Caco-2 (cell line): ENCODE measurements around the gene NRXN3. TPM values are rescaled to one million over a fixed set of nuclear protein-coding genes. Genes with fewer than 3 reads are reported as not detected.

ENCODE experiments used
- BruUV-seq: library from RNA; stranded (reverse); fragments of 400-500 nt; replicated peaks from 2 replicates; lab custom pipeline; 2021; lab: Mats Ljungman, UMichigan
- CTCF ChIA-PET: fragments of 300-600 bp; sonication (Branson Sonifier 250); formaldehyde crosslinking; loops from one replicate; lab custom pipeline; 2022; ENCODE audit warnings: antibody characterized with exemption; lab: Charles Lee
- POLR2A ChIA-PET: fragments of 300-600 bp; sonication (Branson Sonifier 250); formaldehyde crosslinking; loops from one replicate; lab custom pipeline; 2022; ENCODE audit warnings: antibody characterized with exemption; lab: Charles Lee
- DNase-seq, 2 experiments: peaks; one replicate each; pipeline versions ENCODE4 v3.0.0 to v3.0.0-alpha.2; 2020 to 2022
- H3K27me3 ChIP-seq: replicated peaks from 2 replicates; pipeline ENCODE4 v1.6.0; 2011; ENCODE audit warnings: low read length; ENCODE audit not compliant: control insufficient read depth, insufficient read depth
- H3K36me3 ChIP-seq: 2 replicates; pipeline ENCODE4 v1.5.1; 2011; ENCODE audit warnings: low read length; ENCODE audit not compliant: control insufficient read depth, insufficient read depth
- H3K4me1 ChIP-seq: fragments of 250-450 bp; sonication (Bioruptor Pico); 2 replicates; pipeline ENCODE4 v1.5.1; 2020; ENCODE audit warnings: mild to moderate bottlenecking
- H3K4me3 ChIP-seq: 2 replicates; pipeline ENCODE4 v1.5.1; 2011; ENCODE audit warnings: low read depth, mild to moderate bottlenecking, control low read depth, low read length
- H3K9me3 ChIP-seq: fragments of 250-450 bp; sonication (Bioruptor Pico); 2 replicates; pipeline ENCODE4 v1.5.1; 2020; ENCODE audit warnings: mild to moderate bottlenecking, moderate library complexity
- H3K27ac Mint-ChIP-seq: one replicate; pipeline ENCODE4 v1.8.0; 2022; ENCODE audit warnings: mixed read lengths; ENCODE audit not compliant: unreplicated experiment
- H3K27me3 Mint-ChIP-seq: one replicate; pipeline ENCODE4 v1.8.0; 2022; ENCODE audit warnings: mixed read lengths; ENCODE audit not compliant: insufficient read depth, unreplicated experiment
- H3K36me3 Mint-ChIP-seq: one replicate; pipeline ENCODE4 v1.8.0; 2022; ENCODE audit warnings: mild to moderate bottlenecking, mixed read lengths; ENCODE audit not compliant: insufficient read depth, unreplicated experiment
- H3K4me1 Mint-ChIP-seq: one replicate; pipeline ENCODE4 v1.8.0; 2022; ENCODE audit warnings: low read depth, mixed read lengths; ENCODE audit not compliant: unreplicated experiment
- H3K4me3 Mint-ChIP-seq: one replicate; pipeline ENCODE4 v1.8.0; 2022; ENCODE audit warnings: mild to moderate bottlenecking, moderate library complexity, mixed read lengths; ENCODE audit not compliant: unreplicated experiment
- H3K9me3 Mint-ChIP-seq: one replicate; pipeline ENCODE4 v1.8.0; 2022; ENCODE audit warnings: mixed read lengths; ENCODE audit not compliant: unreplicated experiment
- intact Hi-C: fragments of 100-400 bp; cut with micrococcal nuclease; formaldehyde crosslinking; loops from one replicate; pipeline ENCODE4 v1.10.0; 2022; ENCODE audit not compliant: unreplicated experiment
- total RNA-seq: library from RNA; stranded (reverse); gene quantifications from 2 replicates; pipeline ENCODE4 v1.2.3, GENCODE V29; 2022
- TF ChIP-seq, protein P1 (sequence below), 2 experiments: fragments of 200-600 bp in 1 of 2; IDR thresholded peaks; 1 replicate in 1 of 2; 2 replicates in 1 of 2; pipeline versions ENCODE4 v1.5.1 to v1.8.0; 2011 to 2022; ENCODE audit warnings: antibody characterized with exemption in 1 of 2, control low read depth in 1 of 2, inconsistent platforms in 1 of 2, low read depth in 1 of 2, low read length in 1 of 2, mild to moderate bottlenecking in 1 of 2, moderate library complexity in 1 of 2; ENCODE audit not compliant: insufficient read depth in 1 of 2, severe bottlenecking in 1 of 2, unreplicated experiment in 1 of 2

The NRXN3 gene
- total RNA-seq, 1 experiment from 2014 or later = 12.4 TPM

DNA sequence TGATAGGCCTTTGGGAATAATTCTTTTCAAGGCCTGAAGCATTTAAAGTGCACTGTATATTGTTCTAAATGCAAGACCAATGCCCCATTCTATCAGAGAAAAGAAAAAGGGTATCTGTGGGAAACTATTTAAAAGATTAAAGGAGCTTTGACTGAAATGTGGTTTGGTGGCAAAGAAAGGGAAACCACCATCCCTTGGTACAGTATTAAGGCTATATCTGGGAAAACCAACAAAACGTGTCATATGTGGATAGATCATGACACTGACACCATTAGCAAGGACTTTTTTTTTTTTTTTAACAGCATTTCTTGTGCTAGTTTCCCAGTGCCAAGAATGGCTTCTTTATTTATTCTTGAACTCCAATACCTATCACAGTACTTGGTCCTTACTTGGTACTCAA, 1150.4 kb downstream of the NRXN3 start:
- TF ChIP-seq, protein P1, sequence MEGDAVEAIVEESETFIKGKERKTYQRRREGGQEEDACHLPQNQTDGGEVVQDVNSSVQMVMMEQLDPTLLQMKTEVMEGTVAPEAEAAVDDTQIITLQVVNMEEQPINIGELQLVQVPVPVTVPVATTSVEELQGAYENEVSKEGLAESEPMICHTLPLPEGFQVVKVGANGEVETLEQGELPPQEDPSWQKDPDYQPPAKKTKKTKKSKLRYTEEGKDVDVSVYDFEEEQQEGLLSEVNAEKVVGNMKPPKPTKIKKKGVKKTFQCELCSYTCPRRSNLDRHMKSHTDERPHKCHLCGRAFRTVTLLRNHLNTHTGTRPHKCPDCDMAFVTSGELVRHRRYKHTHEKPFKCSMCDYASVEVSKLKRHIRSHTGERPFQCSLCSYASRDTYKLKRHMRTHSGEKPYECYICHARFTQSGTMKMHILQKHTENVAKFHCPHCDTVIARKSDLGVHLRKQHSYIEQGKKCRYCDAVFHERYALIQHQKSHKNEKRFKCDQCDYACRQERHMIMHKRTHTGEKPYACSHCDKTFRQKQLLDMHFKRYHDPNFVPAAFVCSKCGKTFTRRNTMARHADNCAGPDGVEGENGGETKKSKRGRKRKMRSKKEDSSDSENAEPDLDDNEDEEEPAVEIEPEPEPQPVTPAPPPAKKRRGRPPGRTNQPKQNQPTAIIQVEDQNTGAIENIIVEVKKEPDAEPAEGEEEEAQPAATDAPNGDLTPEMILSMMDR (IDR thresholded peaks at IDR 0.05; ENCODE audit: insufficient read depth in 1 of 2, low read depth in 1 of 2, low read length in 1 of 2, severe bottlenecking in 1 of 2, unreplicated experiment in 1 of 2) = no peak
- POLR2A ChIA-PET = no interaction called here
- intact Hi-C loops = no loop called here

DNA sequence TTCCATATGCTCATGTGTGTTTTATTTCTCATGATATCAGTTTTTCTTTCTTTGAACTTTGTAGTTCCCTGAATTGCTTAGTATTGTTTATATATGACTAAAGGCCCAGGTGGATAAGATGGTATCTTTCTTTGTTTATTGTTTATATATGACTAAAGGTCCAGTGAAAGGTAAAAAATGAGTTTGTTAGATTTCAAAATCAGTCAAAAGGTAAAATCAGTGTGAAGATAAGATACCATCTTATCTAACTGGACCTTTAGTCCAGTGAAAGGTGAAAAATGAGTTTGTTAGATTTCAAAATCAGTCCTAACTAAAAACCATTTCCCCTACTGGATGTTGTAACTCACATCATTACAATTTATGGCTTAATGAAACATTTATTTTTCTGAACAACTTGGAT, 1150.9 kb downstream of the NRXN3 start:
- Histone ChIP-seq H3K9me3 (no peaks in the 10 kb centered on the region), H3K27me3 (no peaks in the 10 kb centered on the region), H3K4me1 (peaks cover 31% of the 10 kb centered on the region), H3K4me3 (no peak overlapping the region), H3K36me3 (no peaks in the 10 kb centered on the region)
- no peak for DNase-seq
- intact Hi-C loops = loop anchor here (1.0 kb wide), 4 partner anchors 21 to 42 kb away; no protein-coding TSS in a partner anchor
- no peaks in the 10 kb centered on the region for H3K27me3 Mint-ChIP-seq
- no peak overlapping the region for H3K27ac Mint-ChIP-seq
- TF ChIP-seq, protein P1 (IDR thresholded peaks at IDR 0.05; ENCODE audit: insufficient read depth in 1 of 2, low read depth in 1 of 2, low read length in 1 of 2, severe bottlenecking in 1 of 2, unreplicated experiment in 1 of 2) = no peak
- no peak overlapping the region for H3K4me3 Mint-ChIP-seq
- POLR2A ChIA-PET = no interaction called here
- CTCF ChIA-PET = no interaction called here
- H3K4me1 Mint-ChIP-seq = peaks cover 19% of the 10 kb centered on the region
- no TSS peak for BruUV-seq
- H3K9me3 Mint-ChIP-seq = no peaks in the 10 kb centered on the region
- H3K36me3 Mint-ChIP-seq = no peaks in the 10 kb centered on the region

More for the DNA sequence above, 1150.4 kb downstream of the NRXN3 start:
- no TSS peak for BruUV-seq
- Histone ChIP-seq H3K4me3 (no peak overlapping the region), H3K4me1 (peaks cover 31% of the 10 kb centered on the region), H3K9me3 (no peaks in the 10 kb centered on the region), H3K27me3 (no peaks in the 10 kb centered on the region), H3K36me3 (no peaks in the 10 kb centered on the region)
- Mint-ChIP-seq H3K27ac (no peak overlapping the region), H3K4me1 (peaks cover 19% of the 10 kb centered on the region), H3K36me3 (no peaks in the 10 kb centered on the region), H3K27me3 (no peaks in the 10 kb centered on the region), H3K4me3 (no peak overlapping the region), H3K9me3 (no peaks in the 10 kb centered on the region)
- no peak for DNase-seq
- CTCF ChIA-PET = no interaction called here

GRCh38 chr14:79325071-79325470, 1154.9 kb downstream of the NRXN3 start:
- CTCF ChIA-PET = no interaction called here

More at GRCh38 chr14:79325071-79325470, 1154.9 kb downstream of the NRXN3 start:
- no peak overlapping the region for H3K4me3 ChIP-seq
- Mint-ChIP-seq H3K4me3 (no peak overlapping the region), H3K36me3 (no peaks in the 10 kb centered on the region), H3K27ac (no peak overlapping the region), H3K27me3 (no peaks in the 10 kb centered on the region), H3K4me1 (peaks cover 25% of the 10 kb centered on the region), H3K9me3 (no peaks in the 10 kb centered on the region)
- intact Hi-C loops = no loop called here
- peaks cover 26% of the 10 kb centered on the region for H3K4me1 ChIP-seq
- no peaks in the 10 kb centered on the region for H3K27me3 ChIP-seq
- no peak for DNase-seq
- POLR2A ChIA-PET = no interaction called here
- no TSS peak for BruUV-seq
- no peaks in the 10 kb centered on the region for H3K9me3 ChIP-seq
- no peaks in the 10 kb centered on the region for H3K36me3 ChIP-seq
- TF ChIP-seq, protein P1 (IDR thresholded peaks at IDR 0.05; ENCODE audit: insufficient read depth in 1 of 2, low read depth in 1 of 2, low read length in 1 of 2, severe bottlenecking in 1 of 2, unreplicated experiment in 1 of 2) = no peak
